ENCODE data around the gene PPIP5K1.
"Not testable (repeated sequence)": the region's sequence is repeated elsewhere in the genome, so short reads cannot be mapped to it uniquely, and the experiment has no call there.

PPIP5K1 gene

GRCh38 chr15:43550527-43551363 is 39.3 kb downstream of the PPIP5K1 start:
- no peak for DNase-seq (ENCODE audit: low read depth, low spot score)
- no peak overlapping the region for H3K4me3 ChIP-seq (ENCODE audit: low read length)

- no peak overlapping the region for H3K4me3 ChIP-seq (ENCODE audit: low read length)
- DNase-seq (ENCODE audit: low read depth, low spot score) = no peak
Observed at GRCh38 chr15:43547539-43547938, 42.5 kb downstream of the PPIP5K1 start.

DNA sequence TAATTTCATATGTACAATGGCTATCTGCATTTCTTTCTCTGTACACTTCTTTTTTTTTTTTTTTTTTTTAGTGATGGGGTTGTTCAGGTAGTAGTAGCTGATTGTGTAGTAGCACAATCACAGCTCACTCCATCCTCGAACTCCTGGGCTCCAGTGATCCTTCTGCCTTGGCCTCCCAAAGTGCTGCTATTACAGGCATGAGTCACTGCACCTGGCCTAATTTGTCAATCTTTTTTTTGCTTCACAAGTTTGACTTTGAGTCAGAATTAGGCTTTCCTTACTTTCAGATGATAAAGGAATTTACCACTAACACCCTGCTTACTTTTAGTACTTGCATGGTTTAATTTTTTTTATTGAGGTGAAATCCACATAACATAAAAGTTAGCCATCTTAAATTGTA is 44.6 kb downstream of the PPIP5K1 start:
- DNase-seq (ENCODE audit: low read depth, low spot score) = no peak

GRCh38 chr15:43544266-43544665 is 45.7 kb downstream of the PPIP5K1 start:
- H3K4me3 ChIP-seq (ENCODE audit: low read length) = no peak overlapping the region
- no peak for DNase-seq (ENCODE audit: low read depth, low spot score)

More for the DNA sequence above, 44.6 kb downstream of the PPIP5K1 start:
- no peak overlapping the region for H3K4me3 ChIP-seq (ENCODE audit: low read length)

DNA sequence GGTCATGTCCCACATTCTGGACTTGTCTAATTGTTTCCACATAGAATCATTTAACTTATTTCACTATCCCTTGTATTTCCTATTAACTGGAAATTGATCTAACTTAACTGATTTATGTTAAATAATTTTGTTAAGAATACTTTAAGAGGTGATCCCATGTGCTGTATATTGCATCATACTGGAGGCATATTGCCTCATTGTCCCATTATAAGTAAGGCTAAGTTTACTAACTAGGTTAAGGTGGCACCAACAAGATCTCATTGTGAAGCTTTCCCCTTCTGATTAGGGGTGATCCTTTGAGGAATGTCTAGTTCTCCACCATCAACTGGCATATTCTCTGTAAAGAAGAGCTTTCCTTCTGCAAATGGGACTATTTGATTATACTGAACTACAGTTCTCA is 48.2 kb downstream of the PPIP5K1 start:
- no peak overlapping the region for H3K4me3 ChIP-seq (ENCODE audit: low read length)
- DNase-seq (ENCODE audit: low read depth, low spot score) = no peak

- no peak for DNase-seq (ENCODE audit: low read depth, low spot score)
- H3K4me3 ChIP-seq (ENCODE audit: low read length) = no peak overlapping the region
Observed at GRCh38 chr15:43538091-43538490, 51.9 kb downstream of the PPIP5K1 start.

DNA sequence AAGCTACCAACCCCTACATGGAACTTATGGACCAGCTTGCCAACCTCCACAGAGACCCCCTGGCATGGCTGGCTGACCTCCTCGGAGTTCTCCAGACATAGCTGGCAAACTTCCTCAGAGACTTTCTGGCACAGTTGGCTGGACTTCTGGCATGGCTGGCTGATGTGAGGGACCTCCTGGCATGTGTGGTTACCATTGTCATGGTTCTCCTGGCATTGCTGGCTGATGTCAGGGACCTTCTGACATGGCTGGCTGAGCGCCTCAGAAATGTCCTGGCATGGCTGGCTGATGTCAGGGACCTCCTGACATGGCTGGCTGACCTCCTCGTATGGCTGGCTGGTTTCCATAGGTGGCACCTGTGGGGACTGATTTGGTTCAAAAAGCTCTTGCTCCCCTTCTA is 55.1 kb downstream of the PPIP5K1 start:
- DNase-seq (ENCODE audit: low read depth, low spot score) = no peak
- no peak overlapping the region for H3K4me3 ChIP-seq (ENCODE audit: low read length)

GRCh38 chr15:43532826-43533225 is 57.2 kb downstream of the PPIP5K1 start:
- not testable (repeated sequence) for DNase-seq (ENCODE audit: low read depth, low spot score); H3K4me3 ChIP-seq (ENCODE audit: low read length)

- no peak for DNase-seq (ENCODE audit: low read depth, low spot score)
- no peak overlapping the region for H3K4me3 ChIP-seq (ENCODE audit: low read length)
Observed at GRCh38 chr15:43531018-43531670, 58.9 kb downstream of the PPIP5K1 start.

DNA sequence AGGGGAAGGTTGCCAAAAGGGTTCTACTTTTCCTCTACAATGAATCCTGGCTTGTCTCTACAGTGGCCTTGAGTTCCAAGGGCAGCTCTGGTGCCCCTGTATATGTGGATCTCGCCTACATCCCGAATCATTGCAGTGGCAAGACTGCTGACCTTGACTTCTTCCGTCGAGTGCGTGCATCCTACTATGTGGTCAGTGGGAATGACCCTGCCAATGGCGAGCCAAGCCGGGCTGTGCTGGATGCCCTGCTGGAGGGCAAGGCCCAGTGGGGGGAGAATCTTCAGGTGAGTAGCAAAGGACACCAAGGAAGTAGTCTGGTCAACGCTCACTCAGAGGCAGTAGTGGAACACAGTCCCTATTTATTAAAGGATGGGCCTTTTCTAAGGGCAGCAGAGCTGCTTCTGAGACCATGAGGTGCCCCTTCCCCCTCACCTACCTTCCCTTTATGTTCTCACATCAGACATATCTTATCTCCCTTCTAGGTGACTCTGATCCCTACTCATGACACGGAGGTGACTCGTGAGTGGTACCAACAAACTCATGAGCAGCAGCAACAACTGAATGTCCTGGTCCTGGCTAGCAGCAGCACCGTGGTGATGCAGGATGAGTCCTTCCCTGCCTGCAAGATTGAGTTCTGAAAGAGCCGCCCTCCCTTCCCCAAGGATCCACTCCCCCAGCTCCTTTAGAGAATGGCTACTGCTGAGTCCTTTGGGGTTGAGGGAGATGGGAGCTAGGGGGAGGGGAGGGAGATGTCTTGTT is 60.2 kb downstream of the PPIP5K1 start:
- no peak overlapping the region for H3K4me3 ChIP-seq (ENCODE audit: low read length)
- DNase-seq (ENCODE audit: low read depth, low spot score) = no peak

- no peak overlapping the region for H3K4me3 ChIP-seq (ENCODE audit: low read length)
- no peak for DNase-seq (ENCODE audit: low read depth, low spot score)
Observed at GRCh38 chr15:43529141-43529540, 60.9 kb downstream of the PPIP5K1 start.

DNA sequence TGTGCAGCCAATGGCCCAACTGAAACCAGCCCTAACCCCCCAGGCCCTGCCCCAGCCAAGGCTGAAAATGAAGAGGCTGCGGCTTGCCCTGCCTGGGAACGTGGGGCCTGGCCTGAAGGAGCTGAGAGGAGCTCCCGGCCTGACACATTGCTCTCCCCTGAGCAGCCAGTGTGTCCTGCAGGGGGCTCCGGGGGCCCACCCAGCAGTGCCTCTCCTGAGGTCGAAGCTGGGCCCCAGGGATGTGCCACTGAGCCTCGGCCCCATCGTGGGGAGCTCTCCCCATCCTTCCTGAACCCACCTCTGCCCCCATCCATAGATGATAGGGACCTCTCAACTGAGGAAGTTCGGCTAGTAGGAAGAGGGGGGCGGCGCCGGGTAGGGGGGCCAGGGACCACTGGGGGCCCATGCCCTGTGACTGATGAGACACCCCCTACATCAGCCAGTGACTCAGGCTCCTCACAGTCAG is 61.4 kb downstream of the PPIP5K1 start:
- no peak for DNase-seq (ENCODE audit: low read depth, low spot score)
- H3K4me3 ChIP-seq (ENCODE audit: low read length) = no peak overlapping the region

GRCh38 chr15:43527802-43528541 is 62.0 kb downstream of the PPIP5K1 start:
- no peak for DNase-seq (ENCODE audit: low read depth, low spot score)
- no peak overlapping the region for H3K4me3 ChIP-seq (ENCODE audit: low read length)

DNA sequence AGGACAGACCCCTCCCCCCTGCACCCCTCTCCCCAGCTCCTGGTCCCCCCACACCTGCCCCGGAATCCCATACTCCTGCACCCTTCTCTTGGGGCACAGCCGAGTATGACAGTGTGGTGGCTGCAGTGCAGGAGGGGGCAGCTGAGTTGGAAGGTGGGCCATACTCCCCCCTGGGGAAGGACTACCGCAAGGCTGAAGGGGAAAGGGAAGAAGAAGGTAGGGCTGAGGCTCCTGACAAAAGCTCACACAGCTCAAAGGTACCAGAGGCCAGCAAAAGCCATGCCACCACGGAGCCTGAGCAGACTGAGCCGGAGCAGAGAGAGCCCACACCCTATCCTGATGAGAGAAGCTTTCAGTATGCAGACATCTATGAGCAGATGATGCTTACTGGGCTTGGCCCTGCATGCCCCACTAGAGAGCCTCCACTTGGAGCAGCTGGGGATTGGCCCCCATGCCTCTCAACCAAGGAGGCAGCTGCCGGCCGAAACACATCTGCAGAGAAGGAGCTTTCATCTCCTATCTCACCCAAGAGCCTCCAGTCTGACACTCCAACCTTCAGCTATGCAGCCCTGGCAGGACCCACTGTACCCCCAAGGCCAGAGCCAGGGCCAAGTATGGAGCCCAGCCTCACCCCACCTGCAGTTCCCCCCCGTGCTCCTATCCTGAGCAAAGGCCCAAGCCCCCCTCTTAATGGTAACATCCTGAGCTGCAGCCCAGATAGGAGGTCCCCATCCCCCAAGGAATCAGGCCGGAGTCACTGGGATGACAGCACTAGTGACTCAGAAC is 62.8 kb downstream of the PPIP5K1 start:
- H3K4me3 ChIP-seq (ENCODE audit: low read length) = no peak overlapping the region
- no peak for DNase-seq (ENCODE audit: low read depth, low spot score)

DNA sequence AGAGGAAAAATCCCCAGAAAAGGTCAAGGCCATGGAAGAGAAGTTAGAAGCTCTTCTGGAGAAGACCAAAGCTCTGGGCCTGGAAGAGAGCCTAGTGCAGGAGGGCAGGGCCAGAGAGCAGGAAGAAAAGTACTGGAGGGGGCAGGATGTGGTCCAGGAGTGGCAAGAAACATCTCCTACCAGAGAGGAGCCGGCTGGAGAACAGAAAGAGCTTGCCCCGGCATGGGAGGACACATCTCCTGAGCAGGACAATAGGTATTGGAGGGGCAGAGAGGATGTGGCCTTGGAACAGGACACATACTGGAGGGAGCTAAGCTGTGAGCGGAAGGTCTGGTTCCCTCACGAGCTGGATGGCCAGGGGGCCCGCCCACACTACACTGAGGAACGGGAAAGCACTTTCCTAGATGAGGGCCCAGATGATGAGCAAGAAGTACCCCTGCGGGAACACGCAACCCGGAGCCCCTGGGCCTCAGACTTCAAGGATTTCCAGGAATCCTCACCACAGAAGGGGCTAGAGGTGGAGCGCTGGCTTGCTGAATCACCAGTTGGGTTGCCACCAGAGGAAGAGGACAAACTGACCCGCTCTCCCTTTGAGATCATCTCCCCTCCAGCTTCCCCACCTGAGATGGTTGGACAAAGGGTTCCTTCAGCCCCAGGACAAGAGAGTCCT is 63.6 kb downstream of the PPIP5K1 start:
- no peak for DNase-seq (ENCODE audit: low read depth, low spot score)
- no peak overlapping the region for H3K4me3 ChIP-seq (ENCODE audit: low read length)

- no peak overlapping the region for H3K4me3 ChIP-seq (ENCODE audit: low read length)
- no peak for DNase-seq (ENCODE audit: low read depth, low spot score)
Observed at GRCh38 chr15:43525131-43525530, 64.9 kb downstream of the PPIP5K1 start.

GRCh38 chr15:43524254-43524845 is 65.7 kb downstream of the PPIP5K1 start:
- H3K4me3 ChIP-seq (ENCODE audit: low read length) = no peak overlapping the region
- no peak for DNase-seq (ENCODE audit: low read depth, low spot score)

DNA sequence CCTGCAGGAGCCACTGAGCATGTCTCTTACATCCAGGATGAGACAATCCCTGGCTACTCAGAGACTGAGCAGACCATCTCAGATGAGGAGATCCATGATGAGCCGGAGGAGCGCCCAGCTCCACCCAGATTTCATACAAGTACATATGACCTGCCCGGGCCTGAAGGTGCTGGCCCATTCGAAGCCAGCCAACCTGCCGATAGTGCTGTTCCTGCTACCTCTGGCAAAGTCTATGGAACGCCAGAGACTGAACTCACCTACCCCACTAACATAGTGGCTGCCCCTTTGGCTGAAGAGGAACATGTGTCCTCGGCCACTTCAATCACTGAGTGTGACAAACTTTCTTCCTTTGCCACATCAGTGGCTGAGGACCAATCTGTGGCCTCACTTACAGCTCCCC is 66.4 kb downstream of the PPIP5K1 start:
- DNase-seq (ENCODE audit: low read depth, low spot score) = no peak
- H3K4me3 ChIP-seq (ENCODE audit: low read length) = no peak overlapping the region
